Activated CD4-positive, alpha-beta memory T cell treated with anti-CD3 and anti-CD28 coated beads for 36 hours (primary cell): ENCODE data around the gene DCXR. TPM values are rescaled to one million over a fixed set of nuclear protein-coding genes. Genes with fewer than 3 reads are reported as not detected.
A peak's percentile ranks its signal among the peaks of the same experiment; 100 is the strongest.
"Not testable (repeated sequence)": the region's sequence is repeated elsewhere in the genome, so short reads cannot be mapped to it uniquely, and the experiment has no call there.

Experiments
- CTCF ChIA-PET: fragments of 350-600 bp; sonication (Branson Sonifier 250); formaldehyde crosslinking; loops from one replicate; lab custom pipeline; 2021; ENCODE audit warnings: antibody characterized with exemption, inconsistent platforms; lab: Charles Lee
- POLR2A ChIA-PET: fragments of 350-600 bp; sonication (Branson Sonifier 250); formaldehyde crosslinking; loops from one replicate; lab custom pipeline; 2021; ENCODE audit warnings: antibody characterized with exemption; lab: Charles Lee
- DNase-seq: peaks from one replicate; pipeline ENCODE4 v3.0.0-alpha.2; 2020
- H3K27ac Mint-ChIP-seq: one replicate; pipeline ENCODE4 v1.8.0; 2021; ENCODE audit warnings: mixed read lengths
- H3K27me3 Mint-ChIP-seq: one replicate; pipeline ENCODE4 v1.8.0; 2021; ENCODE audit warnings: mixed read lengths
- H3K36me3 Mint-ChIP-seq: one replicate; pipeline ENCODE4 v1.8.0; 2021; ENCODE audit warnings: mixed read lengths
- H3K4me1 Mint-ChIP-seq: one replicate; pipeline ENCODE4 v1.8.0; 2021; ENCODE audit warnings: low read depth, mixed read lengths
- H3K4me3 Mint-ChIP-seq: one replicate; pipeline ENCODE4 v1.8.0; 2021; ENCODE audit warnings: mild to moderate bottlenecking, mixed read lengths
- H3K9me3 Mint-ChIP-seq: one replicate; pipeline ENCODE4 v1.8.0; 2021; ENCODE audit warnings: mixed read lengths
- intact Hi-C: fragments of 100-400 bp; cut with micrococcal nuclease; formaldehyde crosslinking; loops from one replicate; pipeline ENCODE4 v1.15.1; 2023
- total RNA-seq, 2 experiments: library from RNA; stranded (reverse); gene quantifications; one replicate each; pipeline ENCODE4 v1.2.3, GENCODE V29; 2021

DCXR gene
- total RNA-seq, 2 experiments from 2014 or later, result 105 to 115 TPM

DNA sequence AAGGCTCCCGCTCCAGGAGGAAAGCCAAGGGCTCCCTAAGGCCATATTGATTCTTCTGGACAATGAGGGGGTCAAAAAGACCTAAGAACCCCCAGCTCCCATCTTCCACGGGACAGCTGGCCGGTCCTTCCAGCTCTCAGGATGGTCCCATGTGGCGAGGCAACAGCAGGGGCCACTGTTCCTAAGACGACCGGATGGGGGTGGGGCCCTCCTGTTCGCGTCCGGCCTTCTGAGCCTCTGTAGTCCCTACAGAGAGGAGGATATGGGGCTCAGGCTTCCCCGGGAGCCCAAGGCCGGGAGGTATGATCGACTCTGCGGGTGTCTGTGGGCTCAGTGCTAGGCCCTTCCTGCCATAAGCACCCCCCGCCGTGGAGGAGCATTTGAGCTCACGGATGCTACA lies 6.0 kb upstream of the DCXR start:
- ChIA-PET CTCF (no interaction called here), POLR2A (interaction anchor here (0.9 kb wide), 1 partner anchor 13 kb away, joined by 3 read pairs; no protein-coding TSS in a partner anchor)
- no peak overlapping the region for H3K4me3 Mint-ChIP-seq
- no peaks in the 10 kb centered on the region for H3K9me3 Mint-ChIP-seq
- no peak overlapping the region for H3K27ac Mint-ChIP-seq
- no peaks in the 10 kb centered on the region for H3K27me3 Mint-ChIP-seq
- intact Hi-C loops, result no loop called here
- H3K36me3 Mint-ChIP-seq, result no peaks in the 10 kb centered on the region
- H3K4me1 Mint-ChIP-seq, result peaks cover 2% of the 10 kb centered on the region
- DNase-seq, result no peak

DNA sequence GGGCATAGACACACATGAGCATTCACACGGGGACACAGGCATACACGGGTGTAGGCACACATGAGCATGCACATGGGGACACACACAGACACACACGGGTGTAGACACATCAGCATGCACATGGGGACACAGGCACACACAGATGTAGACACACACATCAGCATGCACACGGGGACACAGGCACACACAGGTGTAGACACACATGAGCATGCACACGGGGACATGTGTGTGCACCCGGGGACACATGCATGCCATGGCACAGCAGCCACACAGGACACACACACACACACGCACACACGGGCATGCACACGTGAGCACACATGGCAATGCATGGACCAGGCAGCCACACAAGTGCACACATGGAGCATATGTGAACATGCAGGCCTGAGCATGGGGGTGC lies 5.2 kb upstream of the DCXR start:
- H3K9me3 Mint-ChIP-seq, result no peaks in the 10 kb centered on the region
- intact Hi-C loops, result no loop called here
- H3K36me3 Mint-ChIP-seq, result no peaks in the 10 kb centered on the region
- ChIA-PET POLR2A (interaction anchor here (0.9 kb wide), 1 partner anchor 12 kb away, joined by 3 read pairs; no protein-coding TSS in a partner anchor), CTCF (no interaction called here)
- DNase-seq, result no peak
- H3K4me1 Mint-ChIP-seq, result peaks cover 7% of the 10 kb centered on the region
- no peaks in the 10 kb centered on the region for H3K27me3 Mint-ChIP-seq
- no peak overlapping the region for H3K4me3 Mint-ChIP-seq
- H3K27ac Mint-ChIP-seq, result no peak overlapping the region

DNA sequence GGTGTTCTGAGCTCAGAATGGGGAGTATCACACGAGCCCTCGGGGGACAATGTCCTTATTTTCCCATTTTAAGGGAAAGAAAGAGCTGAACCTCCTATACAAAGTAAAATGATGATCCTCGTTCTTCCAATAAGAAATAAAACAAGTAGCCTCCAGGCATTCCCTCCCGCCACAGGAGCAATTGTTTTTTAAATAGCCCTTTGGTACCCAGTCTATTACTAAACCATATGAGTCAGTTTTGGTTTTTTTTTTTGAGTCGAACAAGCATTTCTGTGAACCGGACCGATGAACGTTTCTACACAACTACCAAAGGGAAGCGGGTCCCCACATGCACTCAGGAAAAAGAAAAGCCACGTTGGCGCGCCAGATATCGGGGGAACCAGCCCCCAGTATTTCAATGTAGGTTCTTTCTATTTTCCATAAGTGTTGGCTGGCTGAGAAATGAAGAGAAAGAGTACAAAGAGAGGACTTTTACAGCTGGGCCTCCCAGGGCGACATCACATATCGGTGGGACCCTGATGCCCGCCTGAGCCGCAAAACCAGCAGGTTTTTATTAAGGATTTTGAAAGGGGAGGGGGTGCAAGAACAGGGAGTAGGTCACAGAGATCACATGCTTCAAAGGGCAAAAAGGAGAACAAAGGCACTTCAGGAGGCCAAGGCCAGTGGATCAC lies 3.8 kb upstream of the DCXR start:
- Mint-ChIP-seq H3K4me1 (peaks cover 13% of the 10 kb centered on the region), H3K9me3 (no peaks in the 10 kb centered on the region), H3K4me3 (no peak overlapping the region), H3K27me3 (no peaks in the 10 kb centered on the region), H3K27ac (no peak overlapping the region), H3K36me3 (no peaks in the 10 kb centered on the region)
- DNase-seq, result no peak
- ChIA-PET POLR2A (no interaction called here), CTCF (interaction anchor here (0.7 to 1.2 kb wide), 2 partner anchors 11 kb away, joined by 3 read pairs; no protein-coding TSS in a partner anchor)
- intact Hi-C loops, result no loop called here

DNA sequence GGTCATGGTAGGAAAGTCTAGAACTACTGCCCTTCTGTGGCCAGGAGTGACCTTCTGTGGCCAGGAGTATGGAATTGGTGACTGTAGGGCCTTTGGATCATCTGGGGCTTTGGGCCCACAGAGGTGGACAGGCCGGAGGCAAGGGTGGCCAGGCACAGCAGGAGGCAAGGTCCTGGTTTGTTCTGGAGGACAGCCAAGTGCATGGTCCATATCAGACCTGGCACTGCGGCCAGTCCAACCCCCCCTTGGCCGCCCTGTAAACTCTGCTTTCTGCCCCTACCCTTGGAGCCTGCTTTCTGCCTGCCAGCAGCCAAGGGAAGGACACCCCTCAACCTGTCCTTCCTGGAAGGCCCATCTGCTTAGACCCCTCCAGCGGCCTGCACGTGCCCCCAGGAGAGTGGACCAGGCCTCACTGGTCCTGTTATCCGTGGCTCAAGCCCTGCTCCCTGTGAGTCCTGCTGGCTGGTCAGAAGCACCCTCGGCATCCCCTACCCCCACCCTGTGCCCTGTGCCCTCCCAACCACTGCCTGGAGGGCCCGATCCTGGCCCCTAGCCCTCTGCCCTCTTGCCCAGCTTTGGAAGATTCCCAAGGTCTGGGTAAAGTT lies 2.3 kb upstream of the DCXR start:
- Mint-ChIP-seq H3K27me3 (no peaks in the 10 kb centered on the region), H3K36me3 (peaks cover 6% of the 10 kb centered on the region), H3K4me3 (no peak overlapping the region), H3K4me1 (peaks cover 18% of the 10 kb centered on the region), H3K9me3 (no peaks in the 10 kb centered on the region), H3K27ac (no peak overlapping the region)
- intact Hi-C loops, result loop anchor here (10.0 kb wide), 1 partner anchor 375 kb away; the partner anchor contains the start of genes HEXD and OGFOD3
- POLR2A ChIA-PET, result no interaction called here
- no peak for DNase-seq
- CTCF ChIA-PET, result interaction anchor here (1.1 to 2.8 kb wide), 2 partner anchors 80 to 166 kb away, joined by 3 to 21 read pairs; no protein-coding TSS in a partner anchor

DNA sequence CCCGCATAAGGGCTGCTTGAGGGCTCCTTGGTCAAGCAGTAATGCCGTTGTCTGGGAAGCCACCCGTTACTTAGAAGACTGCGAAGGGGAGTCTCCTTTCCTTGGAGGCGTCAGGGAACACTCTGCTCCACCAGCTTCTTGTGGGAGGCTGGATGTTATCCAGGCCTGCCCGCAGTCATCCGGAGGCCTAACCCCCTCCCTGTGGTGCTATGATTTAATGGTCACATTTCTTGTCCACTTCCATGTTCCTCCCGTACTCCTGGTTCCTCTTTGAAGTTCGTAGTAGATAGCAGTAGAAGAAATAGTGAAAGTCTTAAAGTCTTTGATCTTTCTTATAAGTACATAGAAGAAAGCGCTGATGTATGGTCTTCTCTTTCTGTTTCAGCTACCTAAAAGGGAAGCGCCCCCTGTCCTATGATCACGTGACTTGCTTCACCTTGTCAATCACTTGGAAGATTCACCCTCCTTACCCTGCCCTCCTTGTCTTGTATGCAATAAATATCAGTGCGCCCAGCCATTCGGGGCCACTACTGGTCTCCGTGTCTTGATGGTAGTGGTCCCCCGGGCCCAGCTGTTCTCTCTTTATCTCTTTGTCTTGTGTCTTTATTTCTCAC lies 1.4 kb upstream of the DCXR start:
- H3K9me3 Mint-ChIP-seq, H3K36me3 Mint-ChIP-seq, DNase-seq, H3K27me3 Mint-ChIP-seq, H3K4me3 Mint-ChIP-seq, H3K27ac Mint-ChIP-seq: not testable (repeated sequence)
- CTCF ChIA-PET, result interaction anchor here (1.1 to 2.8 kb wide), 4 partner anchors 9 to 167 kb away, joined by 3 to 21 read pairs (median 8); partner anchors contain the start of gene MAFG
- peaks cover 18% of the 10 kb centered on the region for H3K4me1 Mint-ChIP-seq
- POLR2A ChIA-PET, result interaction anchor here (0.6 kb wide), 1 partner anchor 78 kb away, joined by 3 read pairs; the partner anchor contains the start of gene NOTUM
- intact Hi-C loops, result loop anchor here (10.0 kb wide), 1 partner anchor 376 kb away; the partner anchor contains the start of genes HEXD and OGFOD3

DNA sequence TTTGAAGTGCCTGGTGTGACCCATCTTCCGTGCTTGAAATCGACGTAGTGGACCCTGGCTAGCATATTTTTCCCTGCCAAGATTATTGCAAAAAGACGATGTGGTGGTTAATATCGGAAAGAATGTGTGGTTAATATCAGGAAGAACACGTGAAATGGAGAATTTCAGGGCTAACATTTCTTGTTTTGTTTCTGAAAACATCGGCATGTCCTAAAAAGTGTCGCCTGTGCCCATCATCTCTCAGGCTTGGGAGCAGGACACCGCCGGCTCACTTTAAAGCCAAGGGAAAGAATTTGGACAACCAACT lies 345 bp upstream of the DCXR start:
- Mint-ChIP-seq H3K4me1 (peaks cover 18% of the 10 kb centered on the region), H3K27ac (peak overlapping the region; percentile 88), H3K36me3 (peaks cover 6% of the 10 kb centered on the region), H3K27me3 (no peaks in the 10 kb centered on the region), H3K9me3 (no peaks in the 10 kb centered on the region), H3K4me3 (peak overlapping the region; percentile 83)
- no peak for DNase-seq
- ChIA-PET CTCF (interaction anchor here (0.6 to 2.8 kb wide), 20 partner anchors 8 to 198 kb away, joined by 3 to 21 read pairs (median 4); partner anchors contain the start of genes CENPX, LRRC45 and MAFG), POLR2A (interaction anchor here (0.7 to 1.1 kb wide), 9 partner anchors 12 to 100 kb away, joined by 3 to 9 read pairs (median 4); partner anchors contain the start of genes CENPX, DUS1L, GPS1 and LRRC45)
- intact Hi-C loops, result loop anchor here (2.0 to 10.0 kb wide), 2 partner anchors 15 to 377 kb away; partner anchors contain the start of genes CENPX, HEXD, LRRC45 and OGFOD3

DNA sequence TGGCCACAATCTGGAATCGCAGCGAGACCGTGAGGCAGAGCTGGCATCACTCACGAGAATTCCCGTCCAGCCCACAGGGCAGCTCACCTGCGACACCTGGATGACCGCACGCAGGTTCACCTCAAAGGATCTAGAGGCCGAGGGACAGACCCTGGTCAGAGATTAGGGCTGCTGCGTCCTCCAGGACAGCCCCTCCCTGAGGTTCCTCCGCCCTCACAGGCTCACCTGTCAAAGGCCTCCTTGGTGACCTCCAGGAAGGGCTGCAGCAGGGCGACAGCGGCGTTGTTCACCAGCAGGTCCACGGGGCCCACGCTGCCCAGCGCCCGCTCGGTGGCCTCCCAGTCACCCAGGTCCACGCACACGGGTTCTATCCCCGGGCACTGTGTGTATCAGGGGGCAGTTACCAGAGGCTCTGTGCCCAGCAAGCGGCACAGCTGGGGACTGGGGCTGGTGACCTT lies 834 bp downstream of the DCXR start:
- ChIA-PET CTCF (interaction anchor here (0.6 to 2.8 kb wide), 6 partner anchors 14 to 117 kb away, joined by 3 to 21 read pairs (median 3); partner anchors contain the start of genes CENPX and LRRC45), POLR2A (no interaction called here)
- intact Hi-C loops, result loop anchor here (2.0 to 10.0 kb wide), 2 partner anchors 14 to 378 kb away; partner anchors contain the start of genes CENPX, HEXD, LRRC45 and OGFOD3
- no peaks in the 10 kb centered on the region for H3K9me3 Mint-ChIP-seq
- no peak overlapping the region for H3K27ac Mint-ChIP-seq
- H3K4me3 Mint-ChIP-seq, result peak overlapping the region; percentile 83
- DNase-seq, result no peak
- H3K4me1 Mint-ChIP-seq, result peaks cover 19% of the 10 kb centered on the region
- no peaks in the 10 kb centered on the region for H3K27me3 Mint-ChIP-seq
- peaks cover 6% of the 10 kb centered on the region for H3K36me3 Mint-ChIP-seq

DNA sequence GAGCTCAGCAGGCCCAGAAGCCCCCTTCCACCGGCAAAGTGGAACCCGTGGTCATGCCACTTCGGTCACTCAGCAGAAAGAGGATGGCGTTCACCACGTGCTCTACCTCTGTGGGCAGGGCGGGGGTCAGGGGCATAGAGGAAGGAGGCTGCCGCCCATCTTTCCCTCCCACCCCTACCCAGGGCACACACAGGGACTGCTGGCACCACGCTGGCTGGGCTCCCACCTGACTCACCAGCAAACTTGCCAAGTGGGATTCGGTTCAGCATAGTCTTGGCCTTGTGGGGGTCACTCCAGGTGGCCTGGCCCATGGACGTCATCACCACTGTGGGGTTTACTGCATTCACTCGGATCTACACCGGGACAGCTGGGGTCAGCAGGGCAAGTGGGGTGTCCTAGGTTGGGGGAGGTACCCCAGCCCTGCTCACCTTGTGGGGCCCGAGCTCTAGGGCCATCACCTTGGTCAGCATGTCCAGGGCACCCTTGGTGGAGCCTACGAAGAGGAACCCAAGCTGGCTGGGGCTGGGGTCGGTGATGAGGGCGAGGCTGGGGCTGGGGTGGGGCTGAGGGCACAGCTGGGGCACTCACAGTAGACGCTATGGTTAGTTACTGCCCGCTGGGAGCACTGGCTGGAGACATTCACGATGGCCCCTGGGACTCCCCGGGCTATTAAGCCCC lies 1.4 kb downstream of the DCXR start:
- Mint-ChIP-seq H3K9me3 (no peaks in the 10 kb centered on the region), H3K27ac (no peak overlapping the region), H3K36me3 (peaks cover 6% of the 10 kb centered on the region), H3K4me3 (peak overlapping the region; percentile 83), H3K4me1 (peaks cover 19% of the 10 kb centered on the region), H3K27me3 (no peaks in the 10 kb centered on the region)
- ChIA-PET POLR2A (interaction anchor here (1.3 kb wide), 1 partner anchor 29 kb away, joined by 5 read pairs; the partner anchor contains the start of gene DUS1L), CTCF (interaction anchor here (0.6 to 1.6 kb wide), 6 partner anchors 13 to 118 kb away, joined by 3 to 5 read pairs (median 3); partner anchors contain the start of genes CENPX and LRRC45)
- intact Hi-C loops, result loop anchor here (2.0 to 10.0 kb wide), 2 partner anchors 13 to 379 kb away; partner anchors contain the start of genes CENPX, HEXD, LRRC45 and OGFOD3
- DNase-seq, result no peak

DNA sequence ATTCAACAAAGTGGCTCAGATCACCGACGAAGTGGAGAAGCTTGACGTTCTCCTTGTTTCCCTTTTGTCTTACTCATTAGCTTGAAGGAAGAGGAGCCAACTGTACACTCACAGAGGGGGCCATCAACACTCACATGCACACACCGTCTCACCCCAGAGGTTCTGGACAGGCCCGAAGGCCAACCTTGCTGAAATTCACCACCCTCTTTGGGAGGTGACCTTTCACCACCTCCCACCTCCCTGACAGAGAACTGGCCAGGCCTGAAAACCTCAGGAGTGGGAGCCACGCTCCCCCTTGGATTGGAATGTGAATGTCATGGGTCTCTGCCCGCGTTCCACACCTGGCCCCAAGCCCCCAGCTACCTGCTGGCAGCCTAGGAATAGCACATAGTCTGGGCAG lies 2.0 kb downstream of the DCXR start:
- H3K4me1 Mint-ChIP-seq, result peaks cover 21% of the 10 kb centered on the region
- no peak for DNase-seq
- H3K4me3 Mint-ChIP-seq, result peak overlapping the region; percentile 1
- no peak overlapping the region for H3K27ac Mint-ChIP-seq
- no peaks in the 10 kb centered on the region for H3K27me3 Mint-ChIP-seq
- intact Hi-C loops, result loop anchor here (10.0 kb wide), 1 partner anchor 379 kb away; the partner anchor contains the start of genes HEXD and OGFOD3
- H3K36me3 Mint-ChIP-seq, result peaks cover 7% of the 10 kb centered on the region
- ChIA-PET POLR2A (interaction anchor here (1.3 kb wide), 1 partner anchor 30 kb away, joined by 5 read pairs; the partner anchor contains the start of gene DUS1L), CTCF (interaction anchor here (0.8 to 1.6 kb wide), 3 partner anchors 75 to 119 kb away, joined by 3 to 5 read pairs (median 3); no protein-coding TSS in a partner anchor)
- H3K9me3 Mint-ChIP-seq, result no peaks in the 10 kb centered on the region

DNA sequence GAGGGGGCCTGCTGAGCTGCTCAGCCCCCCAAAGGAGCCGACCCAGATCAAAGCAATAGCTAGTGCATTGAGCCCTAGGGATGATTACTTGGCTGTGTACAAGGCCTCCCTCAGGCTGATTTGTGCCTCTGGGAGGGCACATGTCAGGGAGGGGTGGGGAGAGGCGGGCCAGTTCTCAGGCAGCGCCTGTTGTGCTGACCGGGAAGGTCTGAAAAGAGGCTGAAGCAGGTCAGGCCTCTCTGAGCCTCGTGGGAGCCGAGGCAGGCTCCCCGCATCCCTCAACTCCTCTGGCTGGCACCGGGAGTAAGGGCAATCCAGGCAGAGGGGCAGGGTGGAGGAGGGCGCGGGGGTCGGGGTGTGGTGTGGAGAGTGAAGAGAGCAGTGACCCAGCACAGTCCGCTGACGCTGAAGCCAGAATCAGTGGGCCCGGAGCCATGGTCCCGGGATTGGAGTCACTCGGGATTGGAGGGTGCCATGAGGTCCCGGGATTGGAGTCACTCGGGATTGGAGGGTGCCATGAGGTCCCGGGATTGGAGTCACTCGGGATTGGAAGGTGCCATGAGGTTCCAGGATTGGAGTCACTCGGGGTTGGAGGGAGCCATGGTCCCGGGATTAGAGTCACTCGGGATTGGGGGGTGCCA lies 3.0 kb downstream of the DCXR start:
- POLR2A ChIA-PET, result no interaction called here

More for the DNA sequence above, 3.0 kb downstream of the DCXR start:
- Mint-ChIP-seq H3K4me1 (peaks cover 25% of the 10 kb centered on the region), H3K27me3 (no peaks in the 10 kb centered on the region), H3K36me3 (peaks cover 8% of the 10 kb centered on the region), H3K27ac (no peak overlapping the region), H3K4me3 (no peak overlapping the region), H3K9me3 (no peaks in the 10 kb centered on the region)
- no peak for DNase-seq
- intact Hi-C loops, result loop anchor here (10.0 kb wide), 1 partner anchor 380 kb away; the partner anchor contains the start of genes HEXD and OGFOD3
- CTCF ChIA-PET, result interaction anchor here (0.6 to 1.6 kb wide), 2 partner anchors 37 to 75 kb away, joined by 3 to 5 read pairs; no protein-coding TSS in a partner anchor
